ENCODE results near the gene PTGER3. TPM values are rescaled to one million over a fixed set of nuclear protein-coding genes. Genes with fewer than 3 reads are reported as not detected.

PTGER3 gene
- total RNA-seq, 6 donors from 2014 or later = 0.44 to 4.9 (median 1.4) TPM; not detected in 1

DNA sequence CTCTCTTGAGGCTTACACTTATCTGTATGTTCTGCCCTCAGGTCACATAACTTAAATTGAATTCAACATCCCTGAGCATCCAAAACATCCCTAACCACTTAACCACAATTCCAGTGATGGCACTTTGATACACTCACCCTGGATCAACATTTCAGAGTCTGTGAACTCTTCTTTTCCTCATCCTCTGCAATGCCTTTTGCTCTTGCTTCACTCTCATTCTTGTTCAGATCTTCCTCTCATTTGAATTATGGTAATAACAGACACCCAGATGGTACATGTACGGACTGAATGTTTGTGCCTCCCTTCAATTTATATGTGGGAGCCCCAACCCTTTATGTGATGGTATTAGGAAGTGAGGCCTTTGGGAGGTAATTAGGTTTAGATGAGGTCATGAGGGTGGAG is 33.4 kb downstream of the PTGER3 start:
- ATAC-seq (ENCODE audit: low FRiP score in 2 of 2) (no peak), DNase-seq (no peak)
- H3K4me3 ChIP-seq = no peak overlapping the region
- H3K9me3 ChIP-seq = no peaks in the 10 kb centered on the region
- 83 to 92% methylated on average over 1 of the region's 1 CpG for WGBS, 2 donors
- H3K27ac ChIP-seq = no peak overlapping the region
- no peaks in the 10 kb centered on the region for H3K27me3 ChIP-seq
- H3K36me3 ChIP-seq = no peaks in the 10 kb centered on the region
- no peaks in the 10 kb centered on the region for H3K4me1 ChIP-seq
- no peak for TF ChIP-seq EP300 (IDR thresholded peaks at IDR 0.05)
- no peak for TF ChIP-seq CTCF (IDR thresholded peaks at IDR 0.05)
- TF ChIP-seq POLR2A (IDR thresholded peaks at IDR 0.05) = no peak

DNA sequence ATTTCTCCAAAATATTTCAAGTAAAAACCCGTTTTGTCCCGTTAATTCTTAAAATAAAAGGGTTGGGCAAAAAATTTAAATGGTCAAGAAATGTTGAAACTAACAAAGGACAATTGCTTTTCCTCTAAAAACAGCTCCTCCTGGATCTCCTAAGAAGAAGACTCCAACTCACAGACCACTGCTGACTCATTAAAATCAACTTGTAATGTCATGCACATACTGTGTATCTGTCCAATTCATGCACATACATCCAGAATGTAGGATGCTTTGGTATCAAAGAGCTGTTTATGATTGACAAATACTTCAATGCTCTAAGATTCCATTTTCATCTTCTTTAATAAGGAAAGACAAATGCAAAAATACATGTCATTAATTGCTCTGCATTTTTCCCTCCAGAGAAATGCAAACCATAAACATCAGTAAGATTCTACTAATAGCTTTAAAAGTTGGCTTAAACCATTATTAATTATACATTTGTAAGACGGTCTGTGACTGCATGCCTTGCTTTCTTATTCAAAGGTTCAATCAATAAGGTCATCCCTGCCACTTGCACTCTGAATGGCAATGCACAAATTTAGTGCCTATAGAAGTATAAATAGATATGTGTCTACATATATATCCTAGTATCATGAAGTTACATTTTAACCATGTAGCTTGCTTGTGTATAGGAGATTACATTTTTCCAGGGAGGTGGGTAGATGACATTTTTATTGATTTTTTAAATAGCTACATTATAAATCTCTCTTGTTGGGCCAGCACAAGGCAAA is 44.7 kb downstream of the PTGER3 start:
- Histone ChIP-seq H3K9me3 (no peaks in the 10 kb centered on the region), H3K27ac (no peak overlapping the region), H3K4me3 (no peak overlapping the region), H3K36me3 (no peaks in the 10 kb centered on the region), H3K27me3 (no peaks in the 10 kb centered on the region), H3K4me1 (no peaks in the 10 kb centered on the region)
- WGBS, 2 donors = 82 to 91% methylated on average over 3 of the region's 3 CpGs
- no peak for ATAC-seq (ENCODE audit: low FRiP score in 2 of 2)
- no peak for TF ChIP-seq POLR2AphosphoS5 (IDR thresholded peaks at IDR 0.05)
- TF ChIP-seq EP300 (IDR thresholded peaks at IDR 0.05) = no peak
- TF ChIP-seq POLR2A (IDR thresholded peaks at IDR 0.05) = no peak
- no peak for TF ChIP-seq CTCF (IDR thresholded peaks at IDR 0.05)
- DNase-seq = no peak

GRCh38 chr1:71001624-71002023 is 46.0 kb downstream of the PTGER3 start:
- WGBS, 2 donors = 34 to 52% methylated on average over 2 of the region's 2 CpGs
- Histone ChIP-seq H3K36me3 (no peaks in the 10 kb centered on the region), H3K27ac (no peak overlapping the region), H3K27me3 (no peaks in the 10 kb centered on the region), H3K4me3 (no peak overlapping the region), H3K9me3 (no peaks in the 10 kb centered on the region), H3K4me1 (no peaks in the 10 kb centered on the region)
- no peak for ATAC-seq (ENCODE audit: low FRiP score in 2 of 2)
- no peak for DNase-seq
- TF ChIP-seq EP300 (IDR thresholded peaks at IDR 0.05) (no peak), POLR2AphosphoS5 (IDR thresholded peaks at IDR 0.05) (no peak), CTCF (IDR thresholded peaks at IDR 0.05) (no peak), POLR2A (IDR thresholded peaks at IDR 0.05) (no peak)

- no peaks in the 10 kb centered on the region for H3K36me3 ChIP-seq
- ATAC-seq (ENCODE audit: low FRiP score in 2 of 2) (no peak), DNase-seq (no peak)
- TF ChIP-seq POLR2AphosphoS5 (IDR thresholded peaks at IDR 0.05) (no peak), EP300 (IDR thresholded peaks at IDR 0.05) (no peak), CTCF (IDR thresholded peaks at IDR 0.05) (no peak), POLR2A (IDR thresholded peaks at IDR 0.05) (no peak)
- H3K27me3 ChIP-seq = no peaks in the 10 kb centered on the region
- H3K4me3 ChIP-seq = no peak overlapping the region
- H3K9me3 ChIP-seq = no peaks in the 10 kb centered on the region
- 77 to 88% methylated on average over 1 of the region's 1 CpG for WGBS, 2 donors
- no peaks in the 10 kb centered on the region for H3K4me1 ChIP-seq
- H3K27ac ChIP-seq = no peak overlapping the region
Measured at GRCh38 chr1:70997793-70998192, 49.8 kb downstream of the PTGER3 start.

GRCh38 chr1:70994753-70995268 is 52.8 kb downstream of the PTGER3 start:
- Histone ChIP-seq H3K27me3 (no peaks in the 10 kb centered on the region), H3K36me3 (no peaks in the 10 kb centered on the region), H3K4me3 (no peak overlapping the region), H3K9me3 (no peaks in the 10 kb centered on the region), H3K27ac (no peak overlapping the region), H3K4me1 (no peaks in the 10 kb centered on the region)
- 76 to 77% methylated on average over 1 of the region's 1 CpG for WGBS, 2 donors
- TF ChIP-seq CTCF (IDR thresholded peaks at IDR 0.05) = no peak
- DNase-seq (no peak), ATAC-seq (ENCODE audit: low FRiP score in 2 of 2) (no peak)

Measured in upper lobe of left lung (tissue), 6 donors.